Eye (tissue), 1 donor: ENCODE measurements around the gene KLHL18.
"Not testable (repeated sequence)": the region's sequence is repeated elsewhere in the genome, so short reads cannot be mapped to it uniquely, and the experiment has no call there.

ENCODE experiments used
- DNase-seq: peaks from one replicate; pipeline ENCODE4 v3.0.0-alpha.2; 2015

Gene KLHL18

DNA sequence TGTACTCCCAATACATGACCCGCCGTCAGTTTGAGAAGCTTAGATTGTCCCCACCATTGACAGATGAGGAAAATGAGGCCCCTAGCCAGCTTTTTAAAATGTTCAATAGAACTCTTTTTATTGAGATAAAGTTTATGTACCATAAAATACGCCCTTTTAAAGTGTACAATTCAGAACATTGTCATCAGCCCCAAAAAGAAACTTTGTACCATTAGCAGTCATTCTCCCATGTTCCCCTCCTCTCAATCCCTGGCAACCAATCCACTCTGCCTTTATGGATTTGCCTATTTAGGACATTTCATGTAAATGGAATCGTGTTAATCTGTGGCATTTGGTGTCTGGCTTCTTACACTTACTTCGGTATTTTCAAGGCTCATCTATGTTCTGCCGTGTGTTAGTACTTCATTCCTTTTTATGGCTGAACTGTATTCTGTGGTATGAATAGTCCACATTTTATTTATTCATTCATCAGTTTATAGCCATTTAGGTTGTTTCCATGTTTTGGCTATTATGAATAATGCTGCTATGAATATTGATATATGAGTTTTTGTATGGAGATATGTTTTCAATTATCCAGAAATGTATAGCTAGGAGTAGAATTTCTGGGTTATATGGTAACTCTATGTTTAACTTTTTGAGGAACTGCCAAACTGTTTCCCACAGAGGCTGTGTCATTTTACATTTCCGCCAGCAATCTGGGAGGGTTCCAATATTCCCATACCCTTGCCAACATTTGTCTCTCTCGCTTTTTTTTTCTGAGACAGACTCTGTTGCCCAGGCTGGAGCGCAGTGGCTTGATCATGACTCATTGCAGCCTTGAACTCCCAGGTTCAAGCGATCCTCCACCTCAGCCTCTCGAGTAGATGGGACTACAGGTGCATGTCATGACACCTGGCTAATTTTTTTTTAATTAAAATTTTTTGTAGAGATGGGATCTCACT is 82.7 kb downstream of the KLHL18 start:
- DNase-seq: peak; percentile 56

DNA sequence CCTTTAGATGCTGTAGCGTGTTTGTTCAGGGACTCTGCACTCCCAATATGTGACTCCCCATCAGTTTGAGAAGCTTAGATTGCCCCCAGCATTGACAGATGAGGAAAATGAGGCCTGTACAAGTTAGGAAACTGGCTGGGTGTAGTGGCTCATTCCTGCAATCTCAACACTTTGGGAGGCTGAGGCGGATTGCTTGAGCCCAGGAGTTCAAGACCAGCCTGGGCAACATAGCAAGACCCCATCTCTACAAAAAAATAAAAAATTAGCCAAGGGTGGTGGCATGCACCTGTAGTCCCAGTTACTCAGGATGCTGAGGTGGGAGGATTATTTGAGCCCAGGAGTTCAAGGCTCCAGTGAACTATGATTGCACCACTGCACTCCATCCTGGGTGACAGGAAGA is 84.1 kb downstream of the KLHL18 start:
- DNase-seq: no peak

DNA sequence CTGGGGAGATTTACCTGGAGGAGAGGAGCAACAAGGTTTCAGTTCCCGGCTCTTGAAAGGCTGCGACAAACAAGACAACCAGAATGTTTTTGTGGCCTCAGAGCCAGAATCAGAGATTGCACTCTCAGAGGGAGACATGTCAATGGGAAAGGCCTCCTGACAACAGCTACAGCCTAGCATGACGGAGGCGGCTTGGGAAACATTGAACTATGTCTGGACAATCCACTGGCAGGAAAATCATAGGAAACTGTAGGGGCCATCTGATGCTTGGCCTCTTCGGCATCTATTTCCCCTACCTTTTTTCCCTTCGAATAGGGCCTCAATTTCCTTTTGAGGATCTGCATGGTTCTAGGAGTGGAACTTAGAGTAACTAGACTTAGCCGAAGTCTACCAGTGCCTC is 84.9 kb downstream of the KLHL18 start:
- DNase-seq: no peak

DNA sequence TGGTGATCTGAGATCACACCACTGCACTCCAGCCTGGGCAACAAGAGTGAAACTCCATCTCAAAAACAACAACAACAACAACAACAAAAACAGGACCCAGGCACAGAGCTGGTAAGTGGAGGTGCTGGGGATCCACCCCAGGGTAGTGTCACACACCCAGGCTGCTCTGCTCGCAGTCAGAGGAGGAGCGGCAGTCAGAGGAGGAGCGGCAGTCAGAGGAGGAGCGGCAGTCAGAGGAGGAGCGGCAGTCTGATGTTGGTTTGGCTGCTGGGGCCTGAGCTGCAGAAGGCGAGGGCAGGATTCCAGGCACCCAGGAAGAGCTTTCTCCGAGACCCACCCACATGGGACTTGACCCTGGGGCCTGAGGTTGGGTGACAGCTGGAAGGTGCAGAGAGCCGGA is 87.3 kb downstream of the KLHL18 start:
- DNase-seq: not testable (repeated sequence)

DNA sequence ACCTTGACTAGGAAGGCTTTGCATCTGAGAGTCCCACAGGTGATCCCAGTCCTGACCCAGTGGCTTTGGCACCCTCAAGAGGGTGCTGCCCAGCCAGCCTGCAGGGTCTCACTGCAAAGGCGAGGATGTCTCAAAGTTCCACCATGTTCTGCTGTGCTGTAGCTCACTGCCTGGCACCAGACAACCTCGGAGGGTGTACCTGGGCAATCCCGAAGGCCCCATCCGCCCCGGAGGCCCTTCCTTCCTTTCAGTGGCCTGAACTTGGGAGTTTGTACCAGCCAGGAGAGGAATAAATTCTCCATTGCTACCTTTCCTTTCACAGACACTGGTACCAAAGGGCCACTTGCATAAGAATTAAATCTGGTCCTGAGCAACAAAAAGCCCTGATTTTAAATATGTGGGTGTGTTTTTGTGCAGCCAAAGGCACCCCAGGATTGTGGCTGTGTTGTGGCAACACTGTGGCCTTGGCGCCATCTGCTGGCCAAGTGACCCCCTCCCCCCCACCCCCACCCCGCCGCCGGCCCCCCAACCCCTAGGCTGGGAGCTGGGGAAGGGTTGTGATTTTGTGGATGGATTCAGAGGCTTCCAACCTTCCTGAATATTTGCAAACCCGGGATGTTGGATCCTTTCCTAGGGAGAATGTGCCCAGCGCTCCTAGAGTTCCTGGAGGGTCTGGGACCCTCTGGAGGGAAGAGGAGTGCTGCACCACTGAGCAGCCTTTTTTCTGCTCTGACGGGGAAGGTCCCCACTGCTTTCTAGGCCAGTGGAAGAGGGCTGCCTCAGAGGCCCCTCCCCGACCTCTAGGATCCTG is 88.3 kb downstream of the KLHL18 start:
- DNase-seq: peak; percentile 22

DNA sequence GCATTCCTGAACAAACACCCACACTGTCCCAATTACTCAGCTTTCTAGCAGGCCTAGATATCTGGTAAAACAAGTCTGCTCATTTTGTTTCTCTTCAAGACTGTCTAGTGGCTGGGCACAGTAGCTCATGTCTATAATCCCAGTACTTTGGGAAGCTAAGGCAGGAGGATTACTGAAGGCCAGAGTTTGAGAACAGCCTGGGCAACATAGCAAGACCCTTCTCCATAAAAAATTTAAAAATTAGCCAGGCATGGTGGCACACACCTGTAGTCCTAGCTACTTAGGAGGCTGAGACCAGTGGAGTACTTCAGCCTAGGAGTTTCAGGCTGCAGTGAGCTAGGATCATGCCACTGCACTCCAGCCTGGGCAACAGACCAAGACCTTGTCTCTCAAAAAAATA is 91.8 kb downstream of the KLHL18 start:
- no peak for DNase-seq

DNA sequence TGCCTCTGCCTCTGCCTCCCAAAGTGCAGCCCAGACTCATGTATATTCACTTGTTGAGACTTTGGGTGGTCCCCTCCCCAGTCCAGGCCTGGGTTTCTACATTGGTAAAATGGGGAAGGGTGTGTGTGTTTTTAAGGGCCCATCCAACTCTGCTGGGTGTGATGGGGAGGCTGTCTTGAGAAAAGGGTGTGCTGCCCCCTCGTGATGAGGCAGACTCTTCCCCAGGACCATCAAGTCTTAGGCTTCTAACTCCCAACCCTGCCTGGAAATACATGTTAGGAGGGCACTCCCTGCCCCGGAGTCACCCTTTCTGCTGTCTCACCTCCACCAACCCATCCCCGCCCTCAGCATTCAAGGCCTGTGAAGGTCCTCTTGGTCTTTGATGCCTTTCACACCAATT is 93.6 kb downstream of the KLHL18 start:
- DNase-seq: no peak

DNA sequence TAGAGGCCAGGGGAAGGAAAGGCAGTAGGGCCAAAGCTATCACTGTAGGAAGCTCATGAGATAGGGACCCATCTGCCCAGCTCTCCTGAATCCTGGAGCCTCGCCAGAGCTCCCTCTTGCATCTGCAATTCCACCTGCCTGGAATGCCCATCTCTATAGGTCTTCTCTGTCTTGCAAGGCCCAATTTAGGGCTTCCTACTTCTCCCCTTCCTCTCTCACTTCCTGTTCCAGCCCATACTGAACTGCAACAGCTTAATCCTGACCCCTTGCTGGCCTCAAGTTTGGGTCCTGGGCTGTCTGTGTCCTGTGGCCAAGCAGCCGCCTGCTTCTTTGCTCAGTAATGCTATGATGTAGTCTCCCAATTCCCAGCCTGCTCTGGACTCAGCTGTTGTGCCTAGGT is 94.4 kb downstream of the KLHL18 start:
- no peak for DNase-seq

DNA sequence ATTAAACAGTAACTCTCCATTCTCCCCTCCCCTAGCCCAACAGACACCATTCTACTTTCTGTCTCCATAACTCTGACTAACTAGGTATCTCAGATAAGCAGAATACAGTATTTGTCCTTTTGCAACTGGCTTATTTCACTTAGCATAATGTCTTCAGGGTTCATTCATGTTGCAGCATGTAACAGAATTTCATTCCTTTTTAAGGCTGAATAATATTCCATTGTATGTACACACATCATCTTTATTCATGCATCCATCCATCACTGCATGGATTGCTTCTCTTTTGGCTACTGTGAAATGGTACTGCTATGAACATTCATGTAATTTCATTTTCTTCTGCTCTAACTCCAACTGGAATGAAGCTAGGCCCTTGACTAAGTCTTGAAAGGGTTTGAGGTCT is 96.1 kb downstream of the KLHL18 start:
- DNase-seq: no peak

DNA sequence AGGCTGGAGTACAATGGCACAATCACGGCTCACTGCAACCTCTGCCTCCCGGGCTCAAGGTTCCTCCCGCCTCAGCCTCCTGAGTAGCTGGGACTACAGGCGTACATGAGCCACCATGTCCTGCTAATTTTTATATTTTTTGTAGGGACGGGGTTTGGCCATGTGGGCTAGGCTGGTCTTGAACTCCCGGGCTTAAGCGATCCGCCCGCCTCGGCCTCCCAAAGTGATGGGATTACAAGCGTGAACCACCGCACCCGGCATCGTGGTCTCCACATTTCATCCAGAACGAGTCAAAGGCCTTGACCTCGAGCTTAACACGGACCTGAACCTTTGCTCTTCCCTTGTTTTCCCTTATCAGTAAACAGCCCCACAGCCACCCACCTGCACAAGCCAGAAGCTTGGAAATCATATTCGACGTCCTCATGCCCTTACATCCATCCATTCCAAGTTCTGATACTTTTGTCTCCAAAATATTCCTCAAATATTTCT is 96.7 kb downstream of the KLHL18 start:
- no peak for DNase-seq

DNA sequence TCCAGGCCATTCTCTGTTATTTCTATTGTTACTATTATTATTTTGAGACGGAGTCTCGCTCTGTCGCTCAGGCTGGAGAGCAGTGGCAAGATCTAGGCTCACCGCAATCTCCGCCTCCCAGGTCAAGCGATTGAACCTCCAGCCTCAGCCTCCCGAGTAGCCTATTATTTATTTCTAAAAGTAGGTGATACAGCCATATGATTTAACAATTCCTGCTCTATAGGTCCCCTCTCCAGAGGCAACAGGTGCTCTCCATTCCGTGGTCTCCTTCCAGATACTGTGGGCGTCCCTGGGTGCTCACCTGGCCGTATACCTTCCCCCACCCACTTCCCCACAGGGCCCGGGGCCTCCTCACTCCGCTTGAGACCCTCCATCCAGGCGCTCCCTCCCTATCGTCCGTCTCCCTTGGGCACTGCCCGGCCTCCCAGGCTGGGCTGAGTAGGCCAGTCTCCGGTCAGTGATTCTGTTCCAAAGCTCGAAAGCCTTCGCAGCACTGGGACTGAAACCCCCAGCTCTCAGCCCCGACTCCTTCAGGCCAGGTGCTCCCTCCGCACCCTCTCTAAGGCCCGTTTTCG is 97.4 kb downstream of the KLHL18 start:
- DNase-seq: no peak

DNA sequence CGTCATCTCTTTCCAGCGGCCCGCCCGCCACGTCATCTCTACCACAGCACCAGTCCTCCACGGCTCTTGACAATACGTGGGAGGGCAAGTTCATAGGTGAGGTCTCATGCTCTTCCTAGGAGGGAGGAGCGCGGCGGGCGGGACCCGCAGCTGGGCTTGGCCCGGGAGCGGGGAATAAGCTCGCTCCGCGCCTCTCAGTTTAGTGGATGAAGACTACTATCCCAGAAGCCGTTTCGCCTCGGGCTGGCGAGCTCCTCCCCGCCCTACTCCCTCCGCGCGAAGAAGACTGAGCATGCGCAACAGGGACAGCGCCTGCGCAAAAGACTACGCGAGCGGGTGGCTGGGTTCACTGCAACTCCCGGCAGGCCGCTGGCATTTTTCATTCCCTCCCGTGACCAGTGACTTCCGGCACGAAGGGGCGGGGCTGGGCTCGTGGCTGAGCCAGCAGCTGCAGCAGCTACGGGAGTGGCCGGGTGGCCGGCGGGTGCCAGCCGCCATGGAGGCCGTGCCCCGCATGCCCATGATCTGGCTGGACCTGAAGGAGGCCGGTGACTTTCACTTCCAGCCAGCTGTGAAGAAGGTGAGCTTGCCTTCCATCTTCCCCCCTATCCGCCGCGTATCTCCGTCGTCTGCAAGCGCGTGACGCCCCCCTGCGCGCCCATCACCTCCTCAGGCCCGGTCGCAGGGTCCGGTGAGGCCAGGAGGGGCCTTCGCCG is 98.0 kb downstream of the KLHL18 start, which contains the start of gene PTPN23:
PTPN23 (plus strand) TSS at position 421 of the 716 bp plus-strand sequence; CDS start at position 497, 76 bp downstream.
- peak; percentile 100 for DNase-seq

DNA sequence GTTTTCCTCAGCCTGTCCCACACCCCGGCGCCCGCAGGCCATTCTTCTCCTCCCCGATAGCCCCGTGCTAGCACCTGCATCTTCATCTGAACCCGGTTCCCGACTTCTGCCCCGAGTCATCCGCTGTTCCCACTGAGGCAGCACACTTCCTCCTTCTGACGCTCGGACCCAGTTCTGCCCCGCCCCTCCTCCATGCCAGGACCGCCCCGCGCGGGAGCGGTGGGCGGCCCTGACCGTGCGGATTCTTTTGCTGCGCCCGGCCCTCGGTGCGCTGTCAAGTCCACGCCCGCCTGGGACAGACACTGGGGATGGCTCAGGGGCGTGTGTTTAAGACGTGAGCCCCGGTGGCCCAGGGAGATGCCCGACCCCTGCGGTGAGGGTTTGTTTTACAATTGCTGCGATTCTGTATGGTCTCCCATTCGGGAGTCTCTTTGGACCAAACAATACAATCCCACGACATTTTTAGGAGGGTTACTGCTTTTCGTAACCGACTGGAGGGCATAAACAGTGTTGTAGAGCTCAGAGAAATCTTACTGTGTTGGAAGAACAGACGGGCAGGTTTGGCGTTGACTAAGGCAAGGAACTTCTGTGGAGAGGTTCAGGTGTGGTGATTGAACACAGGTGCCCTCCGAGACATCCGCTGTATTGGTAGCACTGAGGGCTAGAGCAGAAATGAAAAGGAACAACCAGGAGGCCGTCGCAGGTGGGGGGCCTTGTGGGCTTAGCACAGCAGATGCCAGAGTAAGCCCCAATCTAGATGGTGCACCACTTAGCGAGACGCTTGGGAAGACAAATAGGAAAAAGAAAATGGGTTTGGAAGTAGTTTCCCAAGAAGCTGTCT is 98.8 kb downstream of the KLHL18 start:
- peak; percentile 95 for DNase-seq

DNA sequence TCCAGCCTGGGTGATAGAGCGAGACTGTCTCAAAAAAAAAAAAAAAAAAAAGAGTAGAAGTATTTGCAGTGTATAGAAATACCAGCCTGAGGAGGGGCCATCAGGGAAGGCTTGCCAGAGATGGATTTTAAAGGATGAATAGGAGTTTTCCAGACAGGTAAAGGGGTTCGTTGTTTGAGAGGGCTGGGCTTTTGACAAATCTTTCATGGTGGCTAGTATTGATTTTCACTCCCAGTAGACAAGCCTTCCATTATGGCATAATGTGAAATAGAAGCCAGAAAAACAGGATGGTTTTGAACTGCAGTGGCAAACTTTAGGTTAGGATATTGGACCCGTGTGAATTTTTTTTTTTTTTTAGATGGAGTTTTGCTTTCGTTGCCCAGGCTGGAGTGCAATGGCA is 101.7 kb downstream of the KLHL18 start:
- DNase-seq: no peak

DNA sequence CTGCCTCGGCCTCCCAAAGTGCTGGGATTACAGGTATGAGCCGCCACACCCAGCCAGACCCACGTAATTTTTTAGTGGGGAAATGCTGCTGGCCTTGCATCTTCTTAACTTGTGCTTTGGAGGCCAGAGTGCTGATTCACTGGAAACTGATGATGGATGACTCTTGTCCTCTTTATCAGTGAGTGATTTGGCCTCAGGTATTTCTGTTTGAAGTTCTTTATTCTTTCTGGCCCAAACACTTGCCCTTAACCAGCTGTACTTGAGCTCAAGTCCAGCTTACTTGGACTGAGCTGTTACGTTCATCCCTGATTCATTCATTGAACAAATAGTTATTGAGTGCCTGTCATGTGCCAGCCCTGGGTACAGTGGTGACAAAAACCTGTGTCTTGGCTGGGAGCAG is 102.3 kb downstream of the KLHL18 start:
- DNase-seq: no peak

DNA sequence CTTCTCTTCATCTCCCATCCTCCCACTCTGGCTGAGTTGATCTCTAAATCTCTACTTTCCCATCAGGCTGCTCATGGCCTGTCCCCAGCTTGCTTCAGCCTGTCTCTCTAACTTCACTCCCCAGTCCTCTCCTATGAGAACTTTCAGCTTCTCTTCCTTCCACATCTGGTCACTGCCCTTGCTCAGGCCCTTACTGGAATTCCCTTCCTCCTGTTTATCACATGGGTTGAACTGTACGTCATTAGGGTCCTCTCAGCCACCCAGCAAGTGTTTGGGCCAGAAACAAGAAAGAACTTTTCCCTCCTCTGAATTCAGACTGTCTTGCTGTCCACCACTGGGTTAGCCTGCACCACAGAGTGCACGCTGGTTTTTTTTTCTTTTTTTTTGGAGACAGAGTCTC is 103.1 kb downstream of the KLHL18 start:
- DNase-seq: no peak

DNA sequence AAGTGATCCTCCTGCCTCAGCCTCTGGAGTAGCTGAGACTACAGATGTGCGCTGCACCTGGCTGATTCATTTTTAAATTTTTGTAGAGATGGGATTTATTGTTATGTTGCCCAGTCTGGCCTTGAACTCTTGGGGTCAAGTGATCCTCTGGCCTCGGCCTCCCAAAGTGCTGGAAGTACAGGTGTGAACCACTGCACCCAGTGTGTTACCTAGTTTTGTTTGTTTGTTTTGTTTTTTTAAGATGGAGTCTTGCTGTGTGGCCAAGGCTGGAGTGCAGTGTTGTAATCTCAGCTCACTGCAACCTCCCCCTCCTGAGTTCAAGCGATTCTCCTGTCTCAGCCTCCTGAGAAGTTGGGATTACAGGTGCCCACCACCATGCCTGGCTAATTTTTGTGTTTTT is 110.2 kb downstream of the KLHL18 start:
- DNase-seq: no peak

DNA sequence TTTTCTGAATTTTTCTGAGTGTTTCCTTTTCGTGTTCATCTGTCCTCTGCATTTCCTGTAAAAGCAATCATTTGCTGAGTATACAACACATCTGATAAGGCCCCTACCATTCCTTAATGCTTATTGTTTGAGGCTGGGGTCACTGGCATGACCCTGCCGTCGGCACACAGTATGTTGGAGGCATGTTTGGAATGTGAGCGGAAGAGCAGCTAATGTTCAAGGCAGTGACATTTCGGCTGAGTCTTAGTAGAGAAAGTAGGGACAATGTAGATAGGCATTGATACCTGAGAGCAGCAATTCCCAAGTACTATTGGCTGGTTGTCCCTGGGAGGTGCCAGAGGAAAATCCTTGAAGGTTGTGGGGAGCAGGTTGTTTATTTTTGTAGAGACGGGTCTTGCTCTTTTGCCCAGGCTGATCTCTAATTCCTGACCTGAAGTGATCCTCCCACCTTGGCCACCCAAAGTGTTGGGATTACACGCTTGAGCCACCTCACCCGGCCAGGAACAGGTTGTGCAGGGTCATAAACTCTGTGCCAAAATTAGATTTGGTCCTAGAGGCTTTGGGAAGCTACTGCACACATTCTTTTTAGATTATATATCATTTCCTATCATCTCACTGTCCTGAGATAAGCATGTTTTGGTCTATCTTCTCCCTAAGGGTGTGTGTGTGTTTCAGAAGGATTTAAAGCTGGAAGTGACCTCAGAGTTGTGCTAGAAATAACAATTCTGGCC is 111.6 kb downstream of the KLHL18 start:
- peak; percentile 70 for DNase-seq

DNA sequence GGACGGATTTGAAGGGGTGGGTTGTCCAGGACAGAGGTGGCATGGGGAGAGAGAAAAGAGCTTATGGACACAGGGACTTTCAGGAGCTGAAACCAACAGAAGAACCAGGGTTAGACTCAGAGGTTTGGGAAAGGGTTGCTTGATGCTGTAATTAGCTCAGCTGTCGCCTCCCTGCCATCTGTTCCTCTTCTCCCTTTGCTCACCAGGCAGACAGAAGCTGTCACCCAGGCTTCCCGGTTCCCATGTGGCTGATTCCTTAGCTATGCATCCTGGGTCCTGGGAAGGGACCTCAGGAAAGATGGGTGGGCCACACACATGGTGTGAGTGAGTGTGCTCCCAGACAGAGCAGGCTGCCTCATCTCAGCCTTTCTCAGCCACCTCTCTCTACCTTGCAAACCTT is 112.1 kb downstream of the KLHL18 start:
- peak; percentile 73 for DNase-seq
